ENCODE data around the gene FOCAD.
"Not testable (repeated sequence)": the region's sequence is repeated elsewhere in the genome, so short reads cannot be mapped to it uniquely, and the experiment has no call there.

FOCAD gene

GRCh38 chr9:20684035-20684874 lies at the start of gene FOCAD:
Gene FOCAD, plus strand, starts transcription at chr9:20684259. Its CDS starts 31,095 bp downstream, at chr9:20715354.
- DNase-seq (ENCODE audit: low read depth): peak; percentile 93

GRCh38 chr9:20634895-20635294 lies 49.2 kb upstream of the FOCAD start:
- DNase-seq (ENCODE audit: low read depth): no peak

GRCh38 chr9:20636888-20637440 lies 47.1 kb upstream of the FOCAD start:
- no peak for DNase-seq (ENCODE audit: low read depth)

GRCh38 chr9:20640331-20641187 lies 43.5 kb upstream of the FOCAD start:
- DNase-seq (ENCODE audit: low read depth): peak; percentile 49

GRCh38 chr9:20642045-20642444 lies 42.0 kb upstream of the FOCAD start:
- DNase-seq (ENCODE audit: low read depth): no peak

GRCh38 chr9:20643660-20644059 lies 40.4 kb upstream of the FOCAD start:
- DNase-seq (ENCODE audit: low read depth): no peak

GRCh38 chr9:20646656-20647055 lies 37.4 kb upstream of the FOCAD start:
- DNase-seq (ENCODE audit: low read depth): no peak

- no peak for DNase-seq (ENCODE audit: low read depth)
Measured at GRCh38 chr9:20649381-20649780, 34.7 kb upstream of the FOCAD start.

- DNase-seq (ENCODE audit: low read depth): no peak
Measured at GRCh38 chr9:20650313-20650712, 33.7 kb upstream of the FOCAD start.

GRCh38 chr9:20650750-20651299 lies 33.2 kb upstream of the FOCAD start:
- no peak for DNase-seq (ENCODE audit: low read depth)

- no peak for DNase-seq (ENCODE audit: low read depth)
Measured at GRCh38 chr9:20651939-20652338, 32.1 kb upstream of the FOCAD start.

GRCh38 chr9:20658246-20658667 lies 25.8 kb upstream of the FOCAD start:
- not testable (repeated sequence) for DNase-seq (ENCODE audit: low read depth)

GRCh38 chr9:20658677-20659473 lies 25.2 kb upstream of the FOCAD start:
- DNase-seq (ENCODE audit: low read depth): no peak

- no peak for DNase-seq (ENCODE audit: low read depth)
Measured at GRCh38 chr9:20659474-20659967, 24.5 kb upstream of the FOCAD start.

- DNase-seq (ENCODE audit: low read depth): no peak
Measured at GRCh38 chr9:20662156-20662555, 21.9 kb upstream of the FOCAD start.

GRCh38 chr9:20663133-20663532 lies 20.9 kb upstream of the FOCAD start:
- DNase-seq (ENCODE audit: low read depth): no peak

GRCh38 chr9:20664501-20664900 lies 19.6 kb upstream of the FOCAD start:
- DNase-seq (ENCODE audit: low read depth): no peak

GRCh38 chr9:20670395-20670794 lies 13.7 kb upstream of the FOCAD start:
- DNase-seq (ENCODE audit: low read depth): no peak

- no peak for DNase-seq (ENCODE audit: low read depth)
Measured at GRCh38 chr9:20671635-20672034, 12.4 kb upstream of the FOCAD start.

- DNase-seq (ENCODE audit: low read depth): not testable (repeated sequence)
Measured at GRCh38 chr9:20673537-20673936, 10.5 kb upstream of the FOCAD start.

GRCh38 chr9:20681467-20681866 lies 2.6 kb upstream of the FOCAD start:
- DNase-seq (ENCODE audit: low read depth): no peak

Measured in activated gamma-delta T cell treated with anti-CD3 and anti-CD28 coated beads, Interleukin-2, amount 50 U/mL, for 16 hours (primary cell).